ENCODE measurements around the gene NPLOC4.

NPLOC4 gene

GRCh38 chr17:81563861-81564586 lies 72.9 kb downstream of the NPLOC4 start:
- no peak for DNase-seq

GRCh38 chr17:81561494-81561885 lies 75.4 kb downstream of the NPLOC4 start:
- no peak for DNase-seq

GRCh38 chr17:81558941-81559806 lies 77.7 kb downstream of the NPLOC4 start:
- no peak for DNase-seq

- DNase-seq, result no peak
Observed at GRCh38 chr17:81558115-81558468, 78.8 kb downstream of the NPLOC4 start.

- no peak for DNase-seq
Observed at GRCh38 chr17:81557276-81558114, 79.4 kb downstream of the NPLOC4 start.

GRCh38 chr17:81556863-81557262 lies 80.0 kb downstream of the NPLOC4 start:
- DNase-seq, result no peak

GRCh38 chr17:81556175-81556691 lies 80.7 kb downstream of the NPLOC4 start:
- DNase-seq, result no peak

GRCh38 chr17:81553616-81554181 lies 83.2 kb downstream of the NPLOC4 start:
- no peak for DNase-seq

GRCh38 chr17:81553018-81553615 lies 83.8 kb downstream of the NPLOC4 start:
- peak; percentile 79 for DNase-seq

GRCh38 chr17:81552244-81553017 lies 84.5 kb downstream of the NPLOC4 start, which contains the start of gene FAAP100:
Gene FAAP100 (minus strand): TSS chr17:81552353. CDS start chr17:81552330, 23 bp downstream.
- DNase-seq, result peak; percentile 89

- no peak for DNase-seq
Observed at GRCh38 chr17:81551458-81552243, 85.3 kb downstream of the NPLOC4 start.

GRCh38 chr17:81550830-81551457 lies 86.0 kb downstream of the NPLOC4 start:
- no peak for DNase-seq

- DNase-seq, result no peak
Observed at GRCh38 chr17:81550285-81550684, 86.6 kb downstream of the NPLOC4 start.

- DNase-seq, result no peak
Observed at GRCh38 chr17:81549826-81550225, 87.1 kb downstream of the NPLOC4 start.

GRCh38 chr17:81549031-81549557 lies 87.8 kb downstream of the NPLOC4 start:
- DNase-seq, result no peak

- no peak for DNase-seq
Observed at GRCh38 chr17:81547614-81547982, 89.3 kb downstream of the NPLOC4 start.

GRCh38 chr17:81546906-81547613 lies 89.9 kb downstream of the NPLOC4 start:
- DNase-seq, result no peak

- DNase-seq, result peak; percentile 7
Observed at GRCh38 chr17:81545160-81545949, 91.6 kb downstream of the NPLOC4 start.
